Right forelimb (tissue), 1 donor: Measurements from ENCODE around the gene MAP3K14.

Experiments used
- DNase-seq: peaks from one replicate; pipeline ENCODE4 v3.0.0-alpha.2; 2018

Gene MAP3K14

DNA sequence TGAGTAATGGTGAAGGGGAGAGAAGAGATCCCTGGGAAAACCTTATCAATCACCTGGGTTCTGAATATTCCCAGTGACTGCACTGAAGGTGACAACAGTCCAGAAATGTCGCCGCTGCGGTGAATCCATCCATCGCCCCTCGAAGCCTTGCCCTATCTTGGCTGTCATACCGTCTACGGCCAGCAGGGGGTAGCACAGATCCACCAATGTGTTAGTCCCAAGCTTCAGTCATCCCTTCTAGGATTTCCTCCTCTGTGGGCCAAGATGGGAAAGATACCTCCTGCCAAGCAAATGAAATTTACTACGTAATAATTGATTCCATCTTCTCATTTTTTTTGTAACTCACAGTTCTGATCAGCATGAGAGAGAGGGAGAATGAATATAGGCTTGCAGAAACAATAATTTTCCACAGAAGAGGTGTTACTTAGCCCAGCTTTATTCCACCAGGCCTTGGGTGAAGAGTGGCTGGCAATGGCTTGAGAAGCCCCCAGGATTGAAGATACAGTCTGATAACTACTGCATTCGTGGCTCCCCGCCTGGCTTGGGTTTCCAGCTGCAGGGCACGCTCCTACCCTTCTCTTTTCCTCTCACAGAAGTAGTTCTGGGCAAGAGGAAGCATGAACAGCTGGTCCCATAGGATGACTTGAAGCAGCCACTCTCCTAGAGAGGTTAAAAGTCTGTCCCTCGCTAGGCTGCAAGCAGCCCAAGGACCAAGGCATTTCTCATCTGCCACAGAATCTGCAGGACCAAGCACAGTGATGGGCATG, 97.7 kb downstream of the MAP3K14 start:
- peak; percentile 93 for DNase-seq
